ENCODE measurements around the gene COL1A1. TPM values are rescaled to one million over a fixed set of nuclear protein-coding genes. Genes with fewer than 3 reads are reported as not detected.

COL1A1 gene
- total and polyA plus RNA-seq, 2 of the 13 experiments (the other 11 are each of a cell fraction or from before 2014, with no cell fraction given): 0.05 TPM; not detected in 1

- no peak for TF ChIP-seq FOXP4 (CRISPR knock-in tag; IDR thresholded peaks at IDR 0.05)
- peak; percentile 81 for TF ChIP-seq ZNF777 (CRISPR knock-in tag; IDR thresholded peaks at IDR 0.05)
- TF ChIP-seq HMGXB4 (CRISPR knock-in tag; IDR thresholded peaks at IDR 0.05; ENCODE audit: borderline replicate concordance in 1 of 2, low read depth in 1 of 2): no peak
- peak; percentile 42; the same call in 1 of the 2 replicates for TF ChIP-seq ZNF574 (CRISPR knock-in tag; IDR thresholded peaks at IDR 0.05)
- TF ChIP-seq ZFP36L2 (CRISPR knock-in tag; IDR thresholded peaks at IDR 0.05): 0 out of 2 replicates have a peak, but pooled peaks have one; percentile 15
These were observed 50.9 kb downstream of the COL1A1 start, which contains the start of gene PPP1R9B (continued) for GRCh38 chr17:50150354-50151040.
